GM19397 (cell line): ENCODE measurements around the gene SMARCA1.
A peak's percentile ranks its signal among the peaks of the same experiment; 100 is the strongest.
"Not testable (repeated sequence)": the region's sequence is repeated elsewhere in the genome, so short reads cannot be mapped to it uniquely, and the experiment has no call there.

Source experiments
- ATAC-seq: cut with Tn5 transposase; IDR thresholded peaks from one replicate; pipeline ENCODE4 v1.9.1; 2021; ENCODE audit warnings: mild to moderate bottlenecking, moderate library complexity; ENCODE audit not compliant: unreplicated experiment

Gene SMARCA1

GRCh38 chrX:129523079-129523911, at the start of gene SMARCA1:
TSS of gene SMARCA1 (minus strand) at chrX:129523490. CDS start at chrX:129523370, 120 bp downstream.
- no peak for ATAC-seq

DNA sequence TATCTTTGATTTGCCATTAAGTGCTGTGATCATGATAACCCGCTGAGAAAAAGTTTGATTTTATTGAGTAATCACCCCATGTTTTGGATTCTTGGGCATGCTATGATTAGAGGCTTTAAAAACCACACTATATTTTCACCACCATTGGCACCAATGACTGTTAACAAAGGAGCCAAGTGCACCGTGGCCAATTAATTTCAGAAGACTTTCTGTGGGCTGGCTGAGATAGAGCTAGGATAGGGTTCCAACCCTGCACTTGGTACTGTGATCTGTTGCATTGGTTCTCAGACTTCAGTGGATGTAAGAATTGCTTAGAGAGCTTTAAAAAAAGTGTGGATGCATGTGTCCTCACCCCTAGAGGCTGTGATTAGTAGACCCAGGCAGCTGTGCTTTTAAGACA, 49.1 kb upstream of the SMARCA1 start:
- no peak for ATAC-seq

- ATAC-seq = no peak
These were observed 45.1 kb upstream of the SMARCA1 start for GRCh38 chrX:129568349-129568748.

GRCh38 chrX:129566073-129566472, 42.8 kb upstream of the SMARCA1 start:
- no peak for ATAC-seq

- ATAC-seq = no peak
These were observed 41.9 kb upstream of the SMARCA1 start for GRCh38 chrX:129565046-129565650.

DNA sequence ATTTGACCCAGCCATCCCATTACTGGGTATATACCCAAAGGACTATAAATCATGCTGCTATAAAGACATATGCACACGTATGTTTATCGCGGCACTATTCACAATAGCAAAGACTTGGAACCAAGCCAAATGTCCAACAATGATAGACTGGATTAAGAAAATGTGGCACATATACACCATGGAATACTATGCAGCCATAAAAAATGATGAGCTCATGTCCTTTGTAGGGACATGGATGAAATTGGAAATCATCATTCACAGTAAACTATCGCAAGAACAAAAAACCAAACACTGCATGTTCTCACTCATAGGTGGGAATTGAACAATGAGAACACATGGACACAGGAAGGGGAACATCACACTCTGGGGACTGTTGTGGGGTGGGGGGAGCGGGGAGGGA, 41.1 kb upstream of the SMARCA1 start:
- ATAC-seq = not testable (repeated sequence)

GRCh38 chrX:129561453-129561852, 38.2 kb upstream of the SMARCA1 start:
- no peak for ATAC-seq

DNA sequence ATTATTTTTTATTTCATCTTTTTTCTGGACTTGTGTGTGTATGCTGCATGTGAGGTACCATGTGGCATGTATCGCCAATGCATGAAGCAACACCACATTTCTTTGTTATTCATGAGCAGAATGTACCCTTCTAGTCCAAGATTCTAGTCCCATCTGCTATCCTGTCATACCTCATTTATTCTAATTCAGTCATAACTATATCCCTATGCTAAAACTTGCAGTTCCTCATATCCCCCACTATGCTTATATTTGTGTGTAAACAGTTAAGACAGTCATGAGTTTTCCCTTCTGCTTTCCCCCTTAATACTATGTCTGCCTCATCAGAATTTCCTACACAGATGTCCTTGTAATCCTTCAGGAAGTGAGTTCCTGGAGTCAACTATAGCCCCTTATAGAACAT, 36.5 kb upstream of the SMARCA1 start:
- no peak for ATAC-seq

- no peak for ATAC-seq
These were observed 34.7 kb upstream of the SMARCA1 start for GRCh38 chrX:129557844-129558480.

GRCh38 chrX:129556806-129557315, 33.6 kb upstream of the SMARCA1 start:
- ATAC-seq = no peak

DNA sequence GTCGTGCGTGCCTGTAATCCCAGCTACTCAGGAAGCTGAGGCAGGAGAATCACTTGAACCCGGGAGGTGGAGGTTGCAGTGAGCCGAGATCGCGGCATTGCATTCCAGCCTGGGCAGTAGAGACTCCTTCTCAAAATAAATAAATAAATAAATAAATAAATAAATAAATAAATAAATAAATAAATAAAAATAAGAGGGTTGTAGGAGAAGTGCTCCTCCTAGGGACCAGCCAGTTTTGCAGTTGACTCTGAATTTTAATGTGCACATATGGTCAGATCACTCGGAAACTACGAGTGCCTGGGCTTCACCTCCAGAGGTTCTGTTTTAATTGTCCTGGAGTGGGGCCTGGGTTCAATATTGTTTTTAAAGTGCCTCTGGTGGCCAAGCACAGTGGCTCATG, 31.5 kb upstream of the SMARCA1 start:
- ATAC-seq = not testable (repeated sequence)

- ATAC-seq = peak; percentile 97
These were observed 30.5 kb upstream of the SMARCA1 start for GRCh38 chrX:129553619-129554288.

DNA sequence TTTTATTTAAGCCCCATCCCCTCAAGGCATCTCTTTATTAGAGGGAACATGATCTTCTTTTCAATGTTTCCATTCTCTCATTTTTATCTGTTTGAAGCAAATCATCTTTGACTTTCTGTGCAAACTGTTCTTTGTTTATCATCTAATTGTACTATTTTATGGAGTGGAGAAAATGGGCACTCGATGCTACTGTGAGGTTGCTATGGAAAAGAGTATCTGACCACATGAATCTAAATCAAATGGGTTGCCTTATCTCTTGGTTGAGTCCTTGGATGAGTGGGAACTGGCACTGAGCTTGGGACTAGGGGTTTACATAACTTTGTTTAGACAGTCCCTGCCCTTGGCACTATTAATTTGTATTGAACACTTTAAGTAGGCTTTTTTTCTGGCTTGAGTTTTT, 25.8 kb upstream of the SMARCA1 start:
- no peak for ATAC-seq

DNA sequence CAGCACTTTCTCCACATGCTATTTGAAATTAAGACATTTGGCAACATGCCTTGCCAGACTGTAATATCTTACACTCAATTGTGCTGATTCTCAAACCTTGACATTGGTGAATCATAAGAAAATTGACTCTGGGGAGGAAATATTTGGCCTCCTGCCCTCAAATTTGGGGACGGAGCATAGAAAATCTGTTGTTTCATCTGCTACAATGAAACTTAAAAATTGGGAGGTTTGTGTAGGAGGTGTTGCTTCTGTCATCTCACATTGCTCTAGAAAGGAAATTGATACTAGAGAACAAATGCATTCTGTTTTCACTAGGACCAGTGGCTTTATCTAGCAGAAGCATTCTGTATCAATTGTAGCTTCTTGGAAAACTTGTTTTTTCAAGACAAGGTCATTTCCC, 22.1 kb upstream of the SMARCA1 start:
- no peak for ATAC-seq

- ATAC-seq = no peak
These were observed 21.5 kb upstream of the SMARCA1 start for GRCh38 chrX:129544780-129545179.

GRCh38 chrX:129540722-129541184, 17.5 kb upstream of the SMARCA1 start:
- ATAC-seq = peak; percentile 23

DNA sequence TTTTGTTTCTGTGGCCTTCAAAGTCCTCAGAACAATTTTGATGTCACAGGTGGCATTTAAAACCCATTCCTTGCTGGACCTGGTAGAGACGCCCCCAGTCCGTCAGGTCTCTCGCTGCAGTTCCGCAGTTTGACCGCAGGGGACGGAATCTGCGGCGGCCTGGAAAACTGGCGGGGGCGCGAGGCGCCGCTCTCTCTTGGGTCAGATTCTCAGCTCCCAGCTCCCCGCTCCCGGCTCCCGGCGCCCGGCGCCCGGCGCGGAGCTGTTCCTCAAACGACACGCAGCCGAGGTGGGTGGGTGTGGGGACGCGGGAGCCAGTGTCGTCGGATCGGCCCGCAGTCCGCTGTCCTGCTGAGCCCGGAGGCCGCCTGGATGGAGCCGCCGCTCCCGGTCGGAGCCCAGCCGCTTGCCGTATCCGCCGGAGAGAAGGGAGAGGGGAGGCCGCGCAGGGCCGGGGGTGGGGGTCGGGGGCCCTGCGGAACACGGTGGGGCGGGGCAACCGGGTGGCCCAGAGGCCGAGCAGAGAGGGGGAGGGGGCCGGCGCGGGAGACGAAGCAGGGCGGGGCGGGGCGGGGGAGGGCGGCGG, 16.9 kb upstream of the SMARCA1 start, which contains the start of gene OCRL:
TSS of gene OCRL (plus strand) at position 192 of the 586 bp plus-strand sequence. CDS start at position 373, 181 bp downstream.
- peak; percentile 99 for ATAC-seq

- ATAC-seq = no peak
These were observed 11.7 kb upstream of the SMARCA1 start for GRCh38 chrX:129534816-129535578.

GRCh38 chrX:129531132-129531531, 7.8 kb upstream of the SMARCA1 start:
- no peak for ATAC-seq

DNA sequence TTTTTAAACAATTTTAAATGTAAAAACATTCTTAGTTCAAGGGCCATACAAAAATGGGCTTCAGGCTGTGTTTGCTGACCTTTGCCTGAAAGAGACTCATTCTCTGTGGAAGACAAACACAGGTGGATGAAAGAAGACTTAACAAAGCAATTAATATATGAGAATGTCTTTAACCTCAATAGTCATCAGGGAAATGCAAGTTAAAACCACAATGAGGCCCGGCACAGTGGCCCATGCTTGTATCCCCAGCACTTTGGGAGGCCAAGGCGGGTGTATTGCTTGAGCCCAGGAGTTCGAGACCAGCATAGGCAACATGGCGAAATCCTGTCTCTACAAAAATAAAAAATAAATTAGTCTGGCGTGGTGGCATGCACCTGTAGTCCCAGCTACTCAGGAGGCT, 7.1 kb upstream of the SMARCA1 start:
- ATAC-seq = no peak
